KBM-7 (cell line): ENCODE data around the gene CLMN.

Experiments
- DNase-seq: peaks from one replicate; pipeline ENCODE4 v3.0.0-alpha.2; 2015
- in situ Hi-C: fragments of 300-500 bp; cut with MboI; formaldehyde crosslinking; loops from 2 replicates; pipeline ENCODE4 v1.14.3; 2020; ENCODE audit warnings: low sequenced_read_pairs, low pct_unique_long_range_greater_than_20kb, mixed read lengths

CLMN gene

GRCh38 chr14:95255013-95255412, 64.7 kb downstream of the CLMN start:
- DNase-seq = no peak
- in situ Hi-C loops = no loop called here

- in situ Hi-C loops = no loop called here
- DNase-seq = no peak
Observed at GRCh38 chr14:95254288-95254687, 65.4 kb downstream of the CLMN start.

DNA sequence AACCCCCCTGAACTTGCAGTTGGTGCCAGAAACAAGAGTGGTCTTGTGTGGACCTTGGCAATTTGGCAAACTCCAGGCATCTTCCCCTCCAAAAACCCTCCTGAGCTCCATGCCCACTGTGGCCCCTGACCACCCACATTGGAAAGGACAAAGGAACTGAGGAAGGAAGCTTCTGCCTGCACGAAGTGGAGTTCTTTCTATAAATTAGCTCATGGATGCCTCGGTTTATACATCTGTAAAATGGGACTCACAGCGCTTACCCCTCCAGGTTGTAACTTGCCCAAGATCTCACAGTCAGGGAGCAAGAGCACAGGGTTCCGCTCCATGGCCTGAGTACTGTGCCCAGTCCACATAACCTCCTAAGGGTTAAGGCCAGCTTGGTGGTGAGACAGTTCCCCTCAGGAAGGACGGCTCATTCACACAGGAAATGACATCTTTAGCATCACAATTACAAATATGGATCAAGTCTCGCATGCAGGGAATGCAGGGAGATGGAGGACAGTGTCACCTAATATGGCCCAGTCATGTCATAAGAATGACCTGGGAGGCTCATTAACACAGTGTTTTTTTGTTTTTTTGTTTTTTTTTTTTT, 66.6 kb downstream of the CLMN start:
- in situ Hi-C loops = no loop called here
- no peak for DNase-seq

DNA sequence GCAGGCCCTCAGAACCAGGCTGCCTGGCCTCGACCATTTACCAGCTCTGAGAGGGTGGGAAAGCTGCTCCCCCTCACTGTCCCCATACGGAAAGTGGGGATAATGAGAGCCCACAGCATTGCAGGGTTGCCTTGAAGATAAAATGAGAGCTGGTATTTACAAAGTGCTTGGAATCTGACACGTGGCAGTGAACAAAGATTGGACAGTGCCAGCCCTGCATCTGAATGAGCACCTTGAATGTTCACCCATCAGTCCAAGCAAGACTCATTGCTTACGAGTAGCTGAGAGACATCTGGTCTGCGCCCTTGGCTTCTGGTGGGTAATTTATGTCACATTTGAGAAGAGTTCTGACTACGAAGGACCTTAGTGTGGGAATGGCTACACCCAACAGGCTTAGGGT, 67.5 kb downstream of the CLMN start:
- in situ Hi-C loops = no loop called here
- DNase-seq = no peak

- no peak for DNase-seq
- in situ Hi-C loops = no loop called here
Observed at GRCh38 chr14:95250936-95251335, 68.8 kb downstream of the CLMN start.

- DNase-seq = no peak
- in situ Hi-C loops = no loop called here
Observed at GRCh38 chr14:95250140-95250769, 69.5 kb downstream of the CLMN start.

DNA sequence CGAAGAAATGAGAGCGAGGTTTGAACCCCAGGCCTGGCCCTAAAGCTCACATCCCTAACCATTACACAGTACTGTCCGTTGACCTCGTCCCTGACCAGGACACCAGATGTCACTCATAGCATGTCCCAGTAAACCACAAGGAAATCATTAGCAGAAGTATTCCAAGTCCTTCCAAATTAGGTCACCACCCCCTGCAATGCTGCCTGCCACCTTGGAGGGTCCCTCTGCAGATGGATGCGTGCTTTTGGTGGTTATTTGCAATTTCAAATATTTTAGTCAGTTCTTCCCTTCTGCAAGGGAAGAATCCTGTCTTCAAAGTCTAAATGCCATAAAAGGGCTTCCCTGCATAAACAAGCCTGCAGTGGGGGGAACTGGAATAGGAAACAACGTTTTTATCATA, 71.3 kb downstream of the CLMN start:
- in situ Hi-C loops = no loop called here

DNA sequence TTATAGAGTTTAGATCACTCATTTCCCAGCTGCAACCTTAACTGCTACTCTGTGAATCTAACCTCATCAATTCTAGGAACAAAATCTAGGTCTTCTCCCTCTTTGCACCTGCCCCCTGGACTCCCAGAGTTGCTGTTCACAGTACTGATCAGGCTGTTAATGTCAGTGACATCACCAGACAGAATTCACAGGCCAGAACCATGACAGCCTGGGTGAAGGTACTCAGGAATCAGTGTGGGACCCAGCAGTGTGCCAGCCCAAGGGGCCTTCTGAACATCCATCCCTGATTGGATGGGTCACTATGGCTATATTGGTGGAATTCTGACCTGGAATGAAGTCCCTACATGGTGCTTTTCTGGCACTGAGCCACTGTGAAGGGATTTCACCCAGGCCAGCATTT, 72.8 kb downstream of the CLMN start:
- in situ Hi-C loops = no loop called here
- no peak for DNase-seq

More for the DNA sequence above, 71.3 kb downstream of the CLMN start:
- DNase-seq = no peak

DNA sequence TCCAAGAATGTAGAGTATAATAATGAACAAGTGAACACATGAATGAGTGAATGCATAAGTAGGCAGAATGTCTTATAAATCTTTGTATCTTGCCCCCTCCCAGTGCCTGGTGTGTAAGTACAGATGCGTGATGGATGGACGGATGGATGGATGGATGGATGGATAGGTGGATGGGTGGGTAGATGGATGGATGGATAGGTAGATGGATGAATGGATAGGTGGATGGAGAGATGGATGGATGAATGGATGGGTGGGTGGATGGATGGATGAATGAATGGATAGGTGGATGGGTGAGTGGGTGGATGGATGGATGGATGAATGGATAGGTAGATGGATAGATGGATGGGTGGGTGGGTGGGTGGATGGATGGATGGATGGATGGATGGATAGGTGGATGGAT, 74.4 kb downstream of the CLMN start:
- no peak for DNase-seq
- in situ Hi-C loops = no loop called here

DNA sequence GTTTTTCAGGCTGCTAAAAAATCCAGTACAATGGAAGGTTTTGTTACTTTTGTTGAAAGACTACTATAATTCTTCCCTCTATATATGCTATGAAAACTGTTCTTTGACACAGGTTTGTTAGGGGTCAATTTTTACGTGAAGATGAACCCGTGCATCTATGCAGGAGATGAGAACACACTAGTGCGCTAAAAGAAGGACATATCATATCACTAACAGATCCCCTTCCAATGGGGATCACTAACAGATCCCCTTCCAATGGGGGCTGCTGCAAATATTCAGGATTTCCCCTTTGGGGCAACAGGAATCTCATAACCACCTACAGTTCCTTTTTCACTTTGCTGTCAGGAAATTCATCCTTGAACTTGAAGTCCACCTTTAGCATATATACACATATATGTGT, 75.1 kb downstream of the CLMN start:
- DNase-seq = no peak
- in situ Hi-C loops = no loop called here

DNA sequence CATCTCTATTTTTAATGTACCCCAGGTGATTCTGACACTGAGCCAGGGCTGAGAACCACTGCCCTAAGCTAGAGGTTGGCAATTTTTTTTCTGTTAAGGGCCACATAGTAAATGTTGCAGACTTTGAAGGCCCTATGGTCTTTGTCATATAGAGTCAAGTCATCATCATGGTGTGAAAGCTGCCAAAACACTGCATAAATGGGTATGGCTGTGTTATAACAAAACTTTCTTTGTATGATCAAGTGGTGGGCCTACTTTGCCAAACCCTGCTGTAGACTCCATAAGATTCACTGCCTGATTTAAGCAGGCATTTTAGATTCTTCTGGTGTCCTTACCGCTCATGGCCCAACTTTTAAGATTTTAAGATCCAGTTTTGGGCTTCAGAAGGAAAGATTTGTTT, 76.8 kb downstream of the CLMN start:
- in situ Hi-C loops = no loop called here
- DNase-seq = no peak

DNA sequence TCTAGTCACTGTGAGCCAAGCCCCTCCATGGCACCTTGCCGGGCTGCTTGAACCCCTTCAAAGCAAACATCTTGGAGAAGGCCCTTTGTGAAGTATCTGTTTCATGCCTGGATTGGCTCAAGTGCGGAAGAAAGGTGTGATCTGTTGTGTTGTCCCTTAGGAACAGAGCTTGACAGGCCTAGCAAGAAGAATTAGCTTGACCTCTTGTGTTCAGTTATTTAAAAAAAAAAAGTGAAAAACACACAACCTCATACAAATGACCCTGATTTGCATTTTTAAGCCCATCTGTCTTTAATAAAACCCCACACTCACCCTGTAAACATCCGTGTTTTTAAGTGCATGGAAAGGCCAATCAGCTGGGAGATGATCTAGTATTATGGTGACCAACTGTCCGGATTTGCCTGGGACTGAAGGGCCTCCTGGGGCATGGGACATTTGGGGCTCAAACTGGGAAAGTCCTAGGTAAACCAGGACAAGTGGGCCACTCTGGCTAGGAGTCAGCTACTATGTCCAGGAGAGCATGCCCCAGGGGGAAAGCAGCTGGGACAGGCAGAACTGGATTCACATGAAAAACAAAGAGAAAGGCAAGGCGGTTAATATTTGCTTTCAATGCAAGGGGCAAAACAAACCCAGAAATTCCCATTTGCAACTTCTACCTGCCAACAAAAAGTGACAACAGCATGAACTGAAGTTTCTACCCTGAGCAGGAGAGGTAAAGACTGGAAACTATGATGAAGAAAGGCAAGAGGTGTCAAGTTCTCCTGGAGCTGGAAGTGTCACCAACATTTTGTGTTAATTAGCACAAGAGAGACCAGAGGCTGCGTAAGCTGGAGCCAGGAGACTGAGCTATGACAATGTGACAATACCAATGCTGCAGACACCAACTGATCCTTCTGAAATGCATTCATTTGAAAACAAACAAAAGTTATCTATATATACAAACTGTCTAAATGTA, 78.6 kb downstream of the CLMN start:
- DNase-seq = no peak
- in situ Hi-C loops = no loop called here

DNA sequence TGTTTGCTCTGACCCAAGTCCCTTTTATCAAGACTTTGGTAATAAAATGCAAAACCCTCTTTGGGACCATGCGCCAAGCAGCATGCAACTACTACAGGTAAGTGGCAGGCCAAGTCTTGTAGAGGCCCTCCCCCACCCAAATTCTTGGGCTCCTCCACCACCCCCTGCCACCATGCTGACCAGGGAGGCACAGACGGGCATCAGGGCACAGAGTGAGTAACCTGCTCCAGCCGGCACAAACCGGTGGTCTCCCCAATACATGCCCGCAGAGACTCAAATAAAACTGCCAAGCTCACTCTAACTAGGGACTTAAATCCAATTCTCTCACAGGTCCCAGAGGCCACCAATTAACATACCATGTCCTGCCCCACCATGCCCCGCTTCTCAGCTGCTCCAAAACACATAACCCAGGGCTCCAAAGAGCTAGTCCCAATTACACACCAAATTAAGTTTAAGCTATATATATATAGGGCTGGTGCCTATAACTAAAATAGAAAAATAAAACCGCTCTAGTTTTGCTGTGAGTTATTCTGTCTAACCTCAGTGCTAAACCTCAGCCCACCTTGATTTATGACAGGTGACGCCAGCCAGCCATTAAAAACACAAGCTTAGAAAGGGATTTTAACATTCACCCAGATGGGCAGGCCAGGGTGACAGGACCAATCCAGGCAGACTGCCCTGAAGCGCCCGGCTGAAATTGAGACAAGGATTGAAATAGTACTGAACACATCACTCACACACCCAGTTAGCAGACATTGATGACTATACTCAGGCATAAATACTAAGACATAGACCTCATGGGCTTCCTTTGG, 81.0 kb downstream of the CLMN start:
- DNase-seq = no peak
- in situ Hi-C loops = no loop called here

GRCh38 chr14:95237958-95238340, 81.8 kb downstream of the CLMN start:
- in situ Hi-C loops = no loop called here

DNA sequence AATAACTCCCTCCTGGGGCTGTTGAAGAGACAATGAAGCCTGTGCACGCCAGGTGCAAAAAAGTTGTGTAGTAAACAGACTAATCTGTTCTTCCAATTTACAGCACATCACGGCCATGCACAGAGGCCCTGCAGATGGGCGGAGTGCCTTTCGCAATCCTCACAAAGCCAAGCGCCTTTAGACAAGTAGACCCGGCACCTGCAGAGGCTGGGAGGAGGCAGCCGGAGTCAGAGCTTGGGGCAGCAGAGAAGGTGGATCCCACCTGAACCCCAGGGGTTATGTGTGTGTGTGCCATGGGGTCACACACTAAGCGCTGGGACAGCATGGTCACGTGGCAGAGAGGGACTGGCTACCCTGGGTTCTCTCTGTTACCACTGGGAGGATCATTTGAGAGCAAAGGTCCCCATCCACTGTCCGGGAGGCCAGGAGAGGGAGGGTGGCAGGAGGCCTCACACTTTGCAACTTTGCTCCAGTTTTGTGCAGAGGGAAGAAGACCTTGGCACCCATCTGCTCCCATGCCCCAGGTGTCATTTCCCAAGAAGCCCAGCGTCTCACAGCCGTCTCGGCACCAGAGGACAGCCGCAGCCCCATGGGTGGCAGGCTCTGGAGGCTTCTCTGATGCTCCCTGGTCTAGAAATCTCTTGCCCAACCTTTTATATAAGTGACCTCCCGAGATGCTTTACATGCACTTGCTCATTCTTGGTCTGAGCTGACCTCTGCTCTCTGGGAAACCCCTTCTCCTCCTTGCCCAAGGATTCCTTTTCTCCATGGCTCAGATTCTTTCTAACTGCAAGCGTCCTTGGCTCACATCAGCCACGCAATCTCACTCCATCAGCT, 82.4 kb downstream of the CLMN start:
- in situ Hi-C loops = no loop called here
- no peak for DNase-seq

More at GRCh38 chr14:95237958-95238340, 81.8 kb downstream of the CLMN start:
- DNase-seq = no peak

- in situ Hi-C loops = no loop called here
- DNase-seq = no peak
Observed at GRCh38 chr14:95236221-95236620, 83.5 kb downstream of the CLMN start.

DNA sequence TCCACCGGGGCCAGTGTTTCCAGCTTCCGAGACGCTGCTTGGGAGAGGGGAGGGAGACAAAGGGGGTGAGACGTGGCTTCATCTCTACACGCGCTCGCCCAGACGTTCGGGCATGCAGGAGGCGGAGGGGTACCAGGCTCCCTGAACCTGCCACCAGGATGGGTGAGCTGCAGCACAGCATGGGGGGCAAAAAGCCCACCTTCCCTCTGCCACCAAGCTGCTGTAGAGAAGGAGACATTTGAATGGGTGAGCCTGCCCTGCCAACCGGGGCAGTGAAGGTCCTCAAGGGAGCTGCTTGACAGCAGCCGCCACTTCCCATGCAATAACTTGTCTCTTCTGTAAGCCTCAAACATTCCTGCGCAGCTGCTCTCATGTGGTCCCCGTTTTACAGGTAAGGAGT, 83.9 kb downstream of the CLMN start:
- in situ Hi-C loops = no loop called here

GRCh38 chr14:95235351-95235750, 84.4 kb downstream of the CLMN start:
- in situ Hi-C loops = no loop called here
- no peak for DNase-seq

More for the DNA sequence above, 83.9 kb downstream of the CLMN start:
- no peak for DNase-seq

GRCh38 chr14:95234426-95234825, 85.3 kb downstream of the CLMN start:
- in situ Hi-C loops = no loop called here
- no peak for DNase-seq
